GM12878 (cell line): ENCODE measurements around the gene MBD3L2. TPM values are rescaled to one million over a fixed set of nuclear protein-coding genes. Genes with fewer than 3 reads are reported as not detected.
A peak's percentile ranks its signal among the peaks of the same experiment; 100 is the strongest.

ENCODE experiments used
- CHD2 ChIP-seq: IDR thresholded peaks from 2 replicates; pipeline ENCODE4 v1.6.1; 2011; ENCODE audit warnings: low read depth, low read length, improper control_type of control experiment, borderline replicate concordance
- CREB1 ChIP-seq: IDR thresholded peaks from 2 replicates; pipeline ENCODE4 v1.6.1; 2012; ENCODE audit warnings: low read depth, mild to moderate bottlenecking, inconsistent platforms
- FOS ChIP-seq: IDR thresholded peaks from 3 replicates; pipeline ENCODE4 v1.6.1; 2011; ENCODE audit warnings: borderline replicate concordance; ENCODE audit not compliant: insufficient read length; ENCODE audit errors: extremely low read depth
- HDAC2 ChIP-seq: fragments of 200-600 bp; sonication (generic); IDR thresholded peaks from 2 replicates; pipeline ENCODE4 v1.6.1; 2017
- HDAC6 ChIP-seq: fragments of 200-600 bp; sonication (generic); IDR thresholded peaks from one replicate; pipeline ENCODE4 v1.8.0; 2017; ENCODE audit warnings: antibody characterized with exemption; ENCODE audit not compliant: unreplicated experiment
- JUND ChIP-seq: IDR thresholded peaks from 2 replicates; pipeline ENCODE4 v1.6.1; 2012; ENCODE audit warnings: low read depth, mild to moderate bottlenecking, low read length, improper control_type of control experiment, moderate library complexity
- KLF5 ChIP-seq: fragments of 450-650 bp; IDR thresholded peaks from 2 replicates; pipeline ENCODE4 v1.6.1; 2014; ENCODE audit warnings: mild to moderate bottlenecking; ENCODE audit not compliant: partially characterized antibody
- PAX5 ChIP-seq: IDR thresholded peaks from 2 replicates; pipeline ENCODE4 v1.6.1; 2011; ENCODE audit warnings: low read depth, low read length, borderline replicate concordance
- POLR2AphosphoS2 ChIP-seq: IDR thresholded peaks from 2 replicates; pipeline ENCODE4 v1.6.1; 2011; ENCODE audit warnings: low read depth, mild to moderate bottlenecking, low read length, improper control_type of control experiment, moderate library complexity
- POU2F2 ChIP-seq: IDR thresholded peaks from 3 replicates; pipeline ENCODE4 v1.6.1; 2011; ENCODE audit warnings: low read depth, mild to moderate bottlenecking, low read length, borderline replicate concordance
- SREBF1 ChIP-seq: IDR thresholded peaks from 2 replicates; pipeline ENCODE4 v1.6.1; 2012; ENCODE audit warnings: mild to moderate bottlenecking, low read length
- TBL1XR1 ChIP-seq: IDR thresholded peaks from 2 replicates; pipeline ENCODE4 v1.6.1; 2012; ENCODE audit warnings: low read depth, low read length, improper control_type of control experiment
- TCF7 ChIP-seq: IDR thresholded peaks from 2 replicates; pipeline ENCODE4 v1.6.1; 2014; ENCODE audit warnings: antibody characterized with exemption, borderline replicate concordance
- WRNIP1 ChIP-seq: IDR thresholded peaks from 2 replicates; pipeline ENCODE4 v1.6.1; 2011; ENCODE audit warnings: low read depth, low read length, improper control_type of control experiment, borderline replicate concordance
- ZNF622 ChIP-seq: fragments of 450-650 bp; IDR thresholded peaks from 2 replicates; pipeline ENCODE4 v1.6.1; 2017; ENCODE audit warnings: mild to moderate bottlenecking, inconsistent platforms
- polyA plus RNA-seq, 11 experiments: library from polyadenylated mRNA; depleted of rRNA in 4 of 11; unstranded in 6 of 11; stranded (reverse) in 5 of 11; fragments of >200 nt; fragmentation: Nextera tagmentation in 4 of 11; fragmentation: Illumina TruSeq in 1 of 11; extraction: Ambion mirVana in 4 of 11; extraction: Trizol in 1 of 11; gene quantifications; 1 replicate in 1 of 11; 2 replicates in 10 of 11; pipeline versions ENCODE4 v1.2.1 to v1.2.3, GENCODE V29; 2011 to 2016; ENCODE audit warnings: inconsistent platforms in 2 of 11, missing spikeins in 2 of 11, low read depth in 1 of 11
- total RNA-seq, 4 experiments: library from RNA; depleted of rRNA in 3 of 4; stranded (reverse); fragments of >200 nt in 3 of 4; fragmentation: Illumina TruSeq in 1 of 4; extraction: Trizol in 1 of 4; gene quantifications; 2 replicates each; pipeline versions ENCODE4 v1.2.1 to v1.2.3, GENCODE V29; 2013 to 2021
- TF ChIP-seq, protein P1 (sequence below): IDR thresholded peaks from 2 replicates; pipeline ENCODE4 v1.6.1; 2012; ENCODE audit warnings: improper control_type of control experiment, low read depth, low read length; ENCODE audit not compliant: insufficient replicate concordance
- TF ChIP-seq, protein P2 (sequence below): fragments of 450-650 bp; formaldehyde crosslinking; IDR thresholded peaks from 2 replicates; pipeline ENCODE4 v1.5.0; 2022; ENCODE audit warnings: mild to moderate bottlenecking, missing genetic modification characterization
- TF ChIP-seq, protein P3 (sequence below): fragments of 450-650 bp; formaldehyde crosslinking; IDR thresholded peaks from 2 replicates; pipeline ENCODE4 v1.4.0; 2022; ENCODE audit warnings: mild to moderate bottlenecking, moderate library complexity
- TF ChIP-seq, protein P4 (sequence below): IDR thresholded peaks from 2 replicates; pipeline ENCODE4 v1.6.1; 2011; ENCODE audit warnings: borderline replicate concordance, low read depth, mild to moderate bottlenecking, moderate library complexity, mixed read lengths, low read length; ENCODE audit not compliant: insufficient read depth; ENCODE audit errors: extremely low read length

The MBD3L2 gene
- total and polyA plus RNA-seq, 10 of the 15 experiments (the other 5 are each of a cell fraction or from before 2014, with no cell fraction given): not detected

DNA sequence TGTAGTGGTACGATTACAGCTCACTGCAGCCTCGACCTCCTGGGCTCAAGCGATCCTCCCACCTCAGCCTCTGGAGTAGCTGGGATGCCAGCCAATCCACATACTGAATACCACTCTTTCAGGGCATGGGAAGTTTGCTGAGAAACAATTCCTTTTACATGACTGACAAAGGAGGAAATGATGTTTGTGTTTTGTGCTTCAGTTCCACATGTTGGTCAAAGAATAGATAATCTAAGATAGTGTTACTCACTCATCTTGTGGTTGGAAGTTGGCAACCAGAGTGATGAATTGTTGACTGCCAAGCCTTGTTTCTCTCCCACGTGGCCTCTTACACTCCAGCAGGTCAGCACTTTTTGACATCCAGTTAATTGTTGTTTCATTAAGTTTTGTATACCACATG, 35.4 kb upstream of the MBD3L2 start (continued):
- TF ChIP-seq TBL1XR1: no peak
- TF ChIP-seq, protein P1, sequence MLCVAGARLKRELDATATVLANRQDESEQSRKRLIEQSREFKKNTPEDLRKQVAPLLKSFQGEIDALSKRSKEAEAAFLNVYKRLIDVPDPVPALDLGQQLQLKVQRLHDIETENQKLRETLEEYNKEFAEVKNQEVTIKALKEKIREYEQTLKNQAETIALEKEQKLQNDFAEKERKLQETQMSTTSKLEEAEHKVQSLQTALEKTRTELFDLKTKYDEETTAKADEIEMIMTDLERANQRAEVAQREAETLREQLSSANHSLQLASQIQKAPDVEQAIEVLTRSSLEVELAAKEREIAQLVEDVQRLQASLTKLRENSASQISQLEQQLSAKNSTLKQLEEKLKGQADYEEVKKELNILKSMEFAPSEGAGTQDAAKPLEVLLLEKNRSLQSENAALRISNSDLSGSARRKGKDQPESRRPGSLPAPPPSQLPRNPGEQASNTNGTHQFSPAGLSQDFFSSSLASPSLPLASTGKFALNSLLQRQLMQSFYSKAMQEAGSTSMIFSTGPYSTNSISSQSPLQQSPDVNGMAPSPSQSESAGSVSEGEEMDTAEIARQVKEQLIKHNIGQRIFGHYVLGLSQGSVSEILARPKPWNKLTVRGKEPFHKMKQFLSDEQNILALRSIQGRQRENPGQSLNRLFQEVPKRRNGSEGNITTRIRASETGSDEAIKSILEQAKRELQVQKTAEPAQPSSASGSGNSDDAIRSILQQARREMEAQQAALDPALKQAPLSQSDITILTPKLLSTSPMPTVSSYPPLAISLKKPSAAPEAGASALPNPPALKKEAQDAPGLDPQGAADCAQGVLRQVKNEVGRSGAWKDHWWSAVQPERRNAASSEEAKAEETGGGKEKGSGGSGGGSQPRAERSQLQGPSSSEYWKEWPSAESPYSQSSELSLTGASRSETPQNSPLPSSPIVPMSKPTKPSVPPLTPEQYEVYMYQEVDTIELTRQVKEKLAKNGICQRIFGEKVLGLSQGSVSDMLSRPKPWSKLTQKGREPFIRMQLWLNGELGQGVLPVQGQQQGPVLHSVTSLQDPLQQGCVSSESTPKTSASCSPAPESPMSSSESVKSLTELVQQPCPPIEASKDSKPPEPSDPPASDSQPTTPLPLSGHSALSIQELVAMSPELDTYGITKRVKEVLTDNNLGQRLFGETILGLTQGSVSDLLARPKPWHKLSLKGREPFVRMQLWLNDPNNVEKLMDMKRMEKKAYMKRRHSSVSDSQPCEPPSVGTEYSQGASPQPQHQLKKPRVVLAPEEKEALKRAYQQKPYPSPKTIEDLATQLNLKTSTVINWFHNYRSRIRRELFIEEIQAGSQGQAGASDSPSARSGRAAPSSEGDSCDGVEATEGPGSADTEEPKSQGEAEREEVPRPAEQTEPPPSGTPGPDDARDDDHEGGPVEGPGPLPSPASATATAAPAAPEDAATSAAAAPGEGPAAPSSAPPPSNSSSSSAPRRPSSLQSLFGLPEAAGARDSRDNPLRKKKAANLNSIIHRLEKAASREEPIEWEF: peak; percentile 20
- TF ChIP-seq, protein P2, sequence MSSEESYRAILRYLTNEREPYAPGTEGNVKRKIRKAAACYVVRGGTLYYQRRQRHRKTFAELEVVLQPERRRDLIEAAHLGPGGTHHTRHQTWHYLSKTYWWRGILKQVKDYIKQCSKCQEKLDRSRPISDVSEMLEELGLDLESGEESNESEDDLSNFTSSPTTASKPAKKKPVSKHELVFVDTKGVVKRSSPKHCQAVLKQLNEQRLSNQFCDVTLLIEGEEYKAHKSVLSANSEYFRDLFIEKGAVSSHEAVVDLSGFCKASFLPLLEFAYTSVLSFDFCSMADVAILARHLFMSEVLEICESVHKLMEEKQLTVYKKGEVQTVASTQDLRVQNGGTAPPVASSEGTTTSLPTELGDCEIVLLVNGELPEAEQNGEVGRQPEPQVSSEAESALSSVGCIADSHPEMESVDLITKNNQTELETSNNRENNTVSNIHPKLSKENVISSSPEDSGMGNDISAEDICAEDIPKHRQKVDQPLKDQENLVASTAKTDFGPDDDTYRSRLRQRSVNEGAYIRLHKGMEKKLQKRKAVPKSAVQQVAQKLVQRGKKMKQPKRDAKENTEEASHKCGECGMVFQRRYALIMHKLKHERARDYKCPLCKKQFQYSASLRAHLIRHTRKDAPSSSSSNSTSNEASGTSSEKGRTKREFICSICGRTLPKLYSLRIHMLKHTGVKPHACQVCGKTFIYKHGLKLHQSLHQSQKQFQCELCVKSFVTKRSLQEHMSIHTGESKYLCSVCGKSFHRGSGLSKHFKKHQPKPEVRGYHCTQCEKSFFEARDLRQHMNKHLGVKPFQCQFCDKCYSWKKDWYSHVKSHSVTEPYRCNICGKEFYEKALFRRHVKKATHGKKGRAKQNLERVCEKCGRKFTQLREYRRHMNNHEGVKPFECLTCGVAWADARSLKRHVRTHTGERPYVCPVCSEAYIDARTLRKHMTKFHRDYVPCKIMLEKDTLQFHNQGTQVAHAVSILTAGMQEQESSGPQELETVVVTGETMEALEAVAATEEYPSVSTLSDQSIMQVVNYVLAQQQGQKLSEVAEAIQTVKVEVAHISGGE (CRISPR knock-in tag): no peak
- TF ChIP-seq, protein P3, sequence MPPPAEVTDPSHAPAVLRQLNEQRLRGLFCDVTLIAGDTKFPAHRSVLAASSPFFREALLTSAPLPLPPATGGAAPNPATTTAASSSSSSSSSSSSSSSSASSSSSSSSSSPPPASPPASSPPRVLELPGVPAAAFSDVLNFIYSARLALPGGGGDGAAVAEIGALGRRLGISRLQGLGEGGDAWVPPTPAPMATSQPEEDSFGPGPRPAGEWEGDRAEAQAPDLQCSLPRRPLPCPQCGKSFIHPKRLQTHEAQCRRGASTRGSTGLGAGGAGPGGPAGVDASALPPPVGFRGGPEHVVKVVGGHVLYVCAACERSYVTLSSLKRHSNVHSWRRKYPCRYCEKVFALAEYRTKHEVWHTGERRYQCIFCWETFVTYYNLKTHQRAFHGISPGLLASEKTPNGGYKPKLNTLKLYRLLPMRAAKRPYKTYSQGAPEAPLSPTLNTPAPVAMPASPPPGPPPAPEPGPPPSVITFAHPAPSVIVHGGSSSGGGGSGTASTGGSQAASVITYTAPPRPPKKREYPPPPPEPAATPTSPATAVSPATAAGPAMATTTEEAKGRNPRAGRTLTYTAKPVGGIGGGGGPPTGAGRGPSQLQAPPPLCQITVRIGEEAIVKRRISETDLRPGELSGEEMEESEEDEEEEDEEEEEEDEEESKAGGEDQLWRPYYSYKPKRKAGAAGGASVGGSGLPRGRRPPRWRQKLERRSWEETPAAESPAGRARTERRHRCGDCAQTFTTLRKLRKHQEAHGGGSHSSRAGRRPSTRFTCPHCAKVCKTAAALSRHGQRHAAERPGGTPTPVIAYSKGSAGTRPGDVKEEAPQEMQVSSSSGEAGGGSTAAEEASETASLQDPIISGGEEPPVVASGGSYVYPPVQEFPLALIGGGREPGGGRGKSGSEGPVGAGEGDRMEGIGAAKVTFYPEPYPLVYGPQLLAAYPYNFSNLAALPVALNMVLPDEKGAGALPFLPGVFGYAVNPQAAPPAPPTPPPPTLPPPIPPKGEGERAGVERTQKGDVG (CRISPR knock-in tag): no peak
- TF ChIP-seq HDAC6: no peak
- no peak for TF ChIP-seq FOS
- no peak for TF ChIP-seq JUND
- TF ChIP-seq KLF5: no peak
- TF ChIP-seq PAX5: no peak
- TF ChIP-seq POU2F2: no peak
- TF ChIP-seq POLR2AphosphoS2: no peak
- no peak for TF ChIP-seq ZNF622
- TF ChIP-seq CREB1: no peak
- TF ChIP-seq SREBF1: no peak
- no peak for TF ChIP-seq TCF7
- TF ChIP-seq, protein P4, sequence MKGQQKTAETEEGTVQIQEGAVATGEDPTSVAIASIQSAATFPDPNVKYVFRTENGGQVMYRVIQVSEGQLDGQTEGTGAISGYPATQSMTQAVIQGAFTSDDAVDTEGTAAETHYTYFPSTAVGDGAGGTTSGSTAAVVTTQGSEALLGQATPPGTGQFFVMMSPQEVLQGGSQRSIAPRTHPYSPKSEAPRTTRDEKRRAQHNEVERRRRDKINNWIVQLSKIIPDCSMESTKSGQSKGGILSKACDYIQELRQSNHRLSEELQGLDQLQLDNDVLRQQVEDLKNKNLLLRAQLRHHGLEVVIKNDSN: peak; percentile 26
- no peak for TF ChIP-seq WRNIP1
- TF ChIP-seq HDAC2: no peak
- no peak for TF ChIP-seq CHD2
